B cell (primary cell): ENCODE measurements around the gene SEZ6L. TPM values are rescaled to one million over a fixed set of nuclear protein-coding genes. Genes with fewer than 3 reads are reported as not detected.

Source experiments
- ATAC-seq: fragments of 200-7000 bp; cut with Tn5 transposase; one replicate; pipeline ENCODE4 v1.10.0; 2021; ENCODE audit warnings: low read depth, mild to moderate bottlenecking, moderate number of reproducible peaks, moderate library complexity
- CTCF ChIA-PET: fragments of 350-600 bp; sonication (Branson Sonifier 250); formaldehyde crosslinking; loops from one replicate; lab custom pipeline; 2021; ENCODE audit warnings: antibody characterized with exemption, inconsistent platforms; lab: Charles Lee
- POLR2A ChIA-PET: fragments of 350-600 bp; sonication (Branson Sonifier 250); formaldehyde crosslinking; loops from one replicate; lab custom pipeline; 2021; ENCODE audit warnings: antibody characterized with exemption; lab: Charles Lee
- DNase-seq: peaks from one replicate; pipeline ENCODE4 v3.0.0; 2013
- H2AFZ ChIP-seq: 2 replicates; pipeline ENCODE4 v1.6.1; 2012; ENCODE audit warnings: mild to moderate bottlenecking, low read depth, low read length; ENCODE audit not compliant: insufficient read depth, poor library complexity, severe bottlenecking
- H3K27ac ChIP-seq, 2 donors: 1 replicate in 1 of 2; 2 replicates in 1 of 2; pipeline ENCODE4 v1.5.1; 2012 to 2013; ENCODE audit warnings: low read length in 2 of 2, mild to moderate bottlenecking in 2 of 2, moderate library complexity in 1 of 2
- H3K27me3 ChIP-seq, 4 experiments: fragments of 200-600 bp in 1 of 4; sonication (generic) in 1 of 4; replicated peaks in 1 of 4; 1 replicate in 2 of 4; 2 replicates in 2 of 4; pipeline versions ENCODE4 v1.6.1 to v1.7.0; 2013 to 2016; ENCODE audit warnings: low read length in 3 of 4, mild to moderate bottlenecking in 2 of 4, mixed read lengths in 1 of 4, moderate library complexity in 1 of 4; ENCODE audit not compliant: insufficient read depth in 4 of 4, control insufficient read depth in 3 of 4; ENCODE audit errors: control extremely low read depth in 1 of 4
- H3K36me3 ChIP-seq, 2 experiments: replicated peaks in 1 of 2; 1 replicate in 1 of 2; 2 replicates in 1 of 2; pipeline versions ENCODE4 v1.6.1 to v1.7.1; 2013; ENCODE audit warnings: low read length in 1 of 2; ENCODE audit not compliant: insufficient read depth in 2 of 2, control insufficient read depth in 1 of 2; ENCODE audit errors: control extremely low read depth in 1 of 2, extremely low read depth in 1 of 2
- H3K4me1 ChIP-seq, 2 donors: fragments of 200-600 bp in 1 of 2; sonication (generic) in 1 of 2; 1 replicate in 1 of 2; 2 replicates in 1 of 2; pipeline versions ENCODE4 v1.5.1 to v1.6.1; 2013 to 2017; ENCODE audit warnings: low read length in 2 of 2; ENCODE audit not compliant: control insufficient read depth in 2 of 2, insufficient read depth in 2 of 2
- H3K4me2 ChIP-seq: replicated peaks from 2 replicates; pipeline ENCODE3; 2012; ENCODE audit warnings: mild to moderate bottlenecking, low read depth, low read length; ENCODE audit not compliant: poor library complexity, severe bottlenecking
- H3K4me3 ChIP-seq, 5 experiments: fragments of 200-600 bp in 1 of 5; sonication (generic) in 1 of 5; 1 replicate in 3 of 5; 2 replicates in 2 of 5; pipeline versions ENCODE4 v1.5.1 to v1.7.0; 2011 to 2016; ENCODE audit warnings: low read length in 4 of 5, mild to moderate bottlenecking in 4 of 5, low read depth in 2 of 5, control low read depth in 1 of 5, moderate library complexity in 1 of 5; ENCODE audit not compliant: insufficient read depth in 1 of 5; ENCODE audit errors: control extremely low read depth in 1 of 5, extremely low read depth in 1 of 5
- H3K79me2 ChIP-seq: fragments of 200-600 bp; sonication (generic); one replicate; pipeline ENCODE4 v1.6.0; 2016; ENCODE audit warnings: low read length; ENCODE audit not compliant: control insufficient read depth, insufficient read depth
- H3K9ac ChIP-seq: fragments of 200-600 bp; sonication (generic); 2 replicates; pipeline ENCODE4 v1.6.1; 2017; ENCODE audit warnings: mild to moderate bottlenecking, low read length, moderate library complexity
- H3K9me3 ChIP-seq, 3 donors: one replicate each; pipeline versions ENCODE4 v1.6.1 to v1.7.1; 2013; ENCODE audit warnings: low read length in 2 of 3; ENCODE audit not compliant: control insufficient read depth in 2 of 3, insufficient read depth in 1 of 3; ENCODE audit errors: control extremely low read depth in 1 of 3
- H4K20me1 ChIP-seq: 2 replicates; pipeline ENCODE4 v1.6.0; 2012; ENCODE audit warnings: mild to moderate bottlenecking, low read length; ENCODE audit not compliant: insufficient read depth, control insufficient read depth, poor library complexity, severe bottlenecking
- H3K27ac Mint-ChIP-seq: one replicate; pipeline ENCODE4 v1.8.0; 2021; ENCODE audit warnings: mixed read lengths
- H3K27me3 Mint-ChIP-seq: one replicate; pipeline ENCODE4 v1.8.0; 2021; ENCODE audit warnings: mixed read lengths
- H3K4me1 Mint-ChIP-seq: one replicate; pipeline ENCODE4 v1.8.0; 2021; ENCODE audit warnings: mixed read lengths
- H3K4me3 Mint-ChIP-seq: one replicate; pipeline ENCODE4 v1.8.0; 2021; ENCODE audit warnings: mixed read lengths
- H3K9me3 Mint-ChIP-seq: one replicate; pipeline ENCODE4 v1.8.0; 2022; ENCODE audit warnings: mixed read lengths; ENCODE audit not compliant: insufficient read depth
- CTCF ChIP-seq: fragments of 200-600 bp; IDR thresholded peaks from one replicate; pipeline ENCODE4 v1.8.0; 2022; ENCODE audit warnings: antibody characterized with exemption, mild to moderate bottlenecking
- EZH2 ChIP-seq: IDR thresholded peaks from 2 replicates; pipeline ENCODE4 v1.6.1; 2012; ENCODE audit warnings: borderline replicate concordance, low read depth, mild to moderate bottlenecking, moderate library complexity, low read length; ENCODE audit not compliant: insufficient read depth, poor library complexity, severe bottlenecking
- WGBS: methylation state at CpG from one replicate; pipeline ENCODE4 v1.1.5; 2013; ENCODE audit warnings: missing lambda C conversion rate; ENCODE audit not compliant: insufficient coverage; 5-methylcytosine and 5-hydroxymethylcytosine counted together
- intact Hi-C: fragments of 100-400 bp; cut with micrococcal nuclease; formaldehyde crosslinking; loops from one replicate; pipeline ENCODE4 v1.10.0; 2022
- polyA plus RNA-seq: library from polyadenylated mRNA; depleted of rRNA; stranded (reverse); fragments of >200 nt; gene quantifications from 2 replicates; pipeline ENCODE4 v1.2.3, GENCODE V29; 2012
- total RNA-seq, 2 donors: library from RNA; stranded (reverse); fragments of 120-200 nt in 1 of 2; gene quantifications; 1 replicate in 1 of 2; 2 replicates in 1 of 2; pipeline versions ENCODE4 v1.2.3 to v1.2.4, GENCODE V29; 2013 to 2022

Gene SEZ6L
- total and polyA plus RNA-seq, 2 donors (not counting 1 experiment from before 2014, with no cell fraction given): 0.04 TPM; not detected in 1

- no peaks in the 10 kb centered on the region for H3K9me3 Mint-ChIP-seq
- H3K4me1 ChIP-seq: no peaks in the 10 kb centered on the region
- ChIA-PET CTCF (no interaction called here), POLR2A (no interaction called here)
- H3K27me3 ChIP-seq: peaks cover 0 to 11% (median 0%) of the 10 kb centered on the region in 4 experiments
- H3K9me3 ChIP-seq: no peaks in the 10 kb centered on the region
- H4K20me1 ChIP-seq: no peaks in the 10 kb centered on the region
- no peak overlapping the region for H3K4me3 Mint-ChIP-seq
- H2AFZ ChIP-seq: no peak overlapping the region
- WGBS: 91% methylated on average over 4 of the region's 6 CpGs
- DNase-seq (no peak), ATAC-seq (no peak)
- H3K36me3 ChIP-seq: no peaks in the 10 kb centered on the region
- no peak overlapping the region for H3K4me2 ChIP-seq
- H3K4me3 ChIP-seq: no peak overlapping the region
- no peaks in the 10 kb centered on the region for H3K79me2 ChIP-seq
- no peak overlapping the region for H3K27ac ChIP-seq
- peaks cover 49% of the 10 kb centered on the region for H3K27me3 Mint-ChIP-seq
- no peak for TF ChIP-seq CTCF
- no peak for TF ChIP-seq EZH2
- intact Hi-C loops: no loop called here
- H3K4me1 Mint-ChIP-seq: no peaks in the 10 kb centered on the region
- no peak overlapping the region for H3K9ac ChIP-seq
- no peak overlapping the region for H3K27ac Mint-ChIP-seq
Measured at GRCh38 chr22:26236991-26237390, 67.7 kb downstream of the SEZ6L start.

- H3K4me3 Mint-ChIP-seq: no peak overlapping the region
- WGBS: 20% methylated on average over 1 of the region's 3 CpGs
- no peaks in the 10 kb centered on the region for H3K4me1 Mint-ChIP-seq
- no peak for ATAC-seq
- Histone ChIP-seq H3K27ac (no peak overlapping the region), H4K20me1 (no peaks in the 10 kb centered on the region), H3K4me3 (no peak overlapping the region), H3K4me1 (no peaks in the 10 kb centered on the region), H3K4me2 (no peak overlapping the region), H3K36me3 (no peaks in the 10 kb centered on the region), H3K9ac (no peak overlapping the region), H2AFZ (no peak overlapping the region), H3K9me3 (no peaks in the 10 kb centered on the region), H3K79me2 (no peaks in the 10 kb centered on the region), H3K27me3 (peaks cover 0 to 10% (median 0%) of the 10 kb centered on the region in 4 experiments)
- H3K27ac Mint-ChIP-seq: no peak overlapping the region
- H3K27me3 Mint-ChIP-seq: peaks cover 40% of the 10 kb centered on the region
- CTCF ChIA-PET: no interaction called here
- no peak for DNase-seq
- peaks cover 3% of the 10 kb centered on the region for H3K9me3 Mint-ChIP-seq
- no peak for TF ChIP-seq CTCF
- TF ChIP-seq EZH2: no peak
- POLR2A ChIA-PET: no interaction called here
- intact Hi-C loops: no loop called here
Measured at GRCh38 chr22:26238596-26238995, 69.3 kb downstream of the SEZ6L start.
